Dendritic cell treated with granulocyte-macrophage colony-stimulating factor and Interleukin-4, amounts not matched to agents 40 ng/mL and 50 ng/mL, for 4 days (primary cell): ENCODE data around the gene LTB4R.

ENCODE experiments used
- H3K27ac Mint-ChIP-seq: one replicate; pipeline ENCODE4 v1.8.0; 2022; ENCODE audit warnings: mild to moderate bottlenecking, mixed read lengths
- H3K27me3 Mint-ChIP-seq: one replicate; pipeline ENCODE4 v1.8.0; 2022; ENCODE audit warnings: mild to moderate bottlenecking, mixed read lengths
- H3K36me3 Mint-ChIP-seq: one replicate; pipeline ENCODE4 v1.8.0; 2022; ENCODE audit warnings: low read depth, mixed read lengths
- H3K4me1 Mint-ChIP-seq: one replicate; pipeline ENCODE4 v1.8.0; 2022; ENCODE audit warnings: low read depth, mixed read lengths
- H3K4me3 Mint-ChIP-seq: one replicate; pipeline ENCODE4 v1.8.0; 2022; ENCODE audit warnings: mild to moderate bottlenecking, moderate library complexity, mixed read lengths
- H3K9me3 Mint-ChIP-seq: one replicate; pipeline ENCODE4 v1.8.0; 2022; ENCODE audit warnings: mixed read lengths
- intact Hi-C: fragments of 100-400 bp; cut with micrococcal nuclease; formaldehyde crosslinking; loops from one replicate; pipeline ENCODE4 v1.15.0; 2022

LTB4R gene

GRCh38 chr14:24283796-24284460, 27.4 kb upstream of the LTB4R start:
- intact Hi-C loops: no loop called here
- Mint-ChIP-seq H3K27me3 (no peaks in the 10 kb centered on the region), H3K4me1 (peaks cover 62% of the 10 kb centered on the region), H3K4me3 (no peak overlapping the region), H3K9me3 (no peaks in the 10 kb centered on the region), H3K36me3 (no peaks in the 10 kb centered on the region), H3K27ac (peak overlapping the region; percentile 73)

DNA sequence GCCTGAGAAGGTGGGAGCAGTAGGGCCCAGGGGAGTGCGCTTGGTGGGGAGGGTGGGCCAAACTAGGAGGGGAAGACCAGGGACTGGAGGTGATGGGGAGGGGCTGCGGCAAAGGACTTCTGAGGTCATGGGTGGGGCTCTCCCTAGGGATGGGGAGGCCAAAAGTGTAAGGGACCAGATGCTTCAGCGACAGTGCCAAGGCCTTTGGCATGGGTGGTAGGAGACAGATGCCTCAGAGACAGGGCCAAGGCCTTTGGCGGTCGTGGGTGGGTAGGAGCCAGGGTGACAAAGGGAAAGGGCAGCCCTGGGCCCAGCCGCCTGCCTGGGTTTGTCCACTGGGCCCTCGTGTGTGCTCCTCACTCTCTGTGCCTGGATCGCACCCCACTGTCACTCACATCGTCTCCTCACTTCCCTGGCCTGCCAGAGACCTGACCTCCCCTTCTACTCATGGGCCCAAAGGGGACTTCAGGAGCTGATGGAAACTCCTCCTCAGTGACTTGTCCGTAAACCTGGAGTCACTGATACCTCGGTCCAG, 26.7 kb upstream of the LTB4R start:
- H3K9me3 Mint-ChIP-seq: no peaks in the 10 kb centered on the region
- peaks cover 56% of the 10 kb centered on the region for H3K4me1 Mint-ChIP-seq
- intact Hi-C loops: no loop called here
- peaks cover 6% of the 10 kb centered on the region for H3K36me3 Mint-ChIP-seq
- H3K27me3 Mint-ChIP-seq: no peaks in the 10 kb centered on the region
- H3K4me3 Mint-ChIP-seq: no peak overlapping the region
- peak overlapping the region; percentile 73 for H3K27ac Mint-ChIP-seq

- Mint-ChIP-seq H3K27ac (peak overlapping the region; percentile 73), H3K36me3 (peaks cover 14% of the 10 kb centered on the region), H3K27me3 (no peaks in the 10 kb centered on the region), H3K4me1 (peaks cover 48% of the 10 kb centered on the region), H3K9me3 (no peaks in the 10 kb centered on the region), H3K4me3 (no peak overlapping the region)
- intact Hi-C loops: no loop called here
Measured at GRCh38 chr14:24285351-24285750, 26.0 kb upstream of the LTB4R start.

GRCh38 chr14:24286996-24287395, 24.3 kb upstream of the LTB4R start:
- intact Hi-C loops: no loop called here
- H3K27me3 Mint-ChIP-seq: no peaks in the 10 kb centered on the region
- H3K4me3 Mint-ChIP-seq: no peak overlapping the region
- H3K36me3 Mint-ChIP-seq: peaks cover 30% of the 10 kb centered on the region
- H3K9me3 Mint-ChIP-seq: no peaks in the 10 kb centered on the region
- peak overlapping the region; percentile 23 for H3K27ac Mint-ChIP-seq
- H3K4me1 Mint-ChIP-seq: peaks cover 31% of the 10 kb centered on the region

- Mint-ChIP-seq H3K4me1 (peaks cover 11% of the 10 kb centered on the region), H3K9me3 (no peaks in the 10 kb centered on the region), H3K27me3 (no peaks in the 10 kb centered on the region), H3K27ac (no peak overlapping the region), H3K36me3 (peaks cover 49% of the 10 kb centered on the region), H3K4me3 (no peak overlapping the region)
- intact Hi-C loops: no loop called here
Measured at GRCh38 chr14:24289649-24290280, 21.5 kb upstream of the LTB4R start.

DNA sequence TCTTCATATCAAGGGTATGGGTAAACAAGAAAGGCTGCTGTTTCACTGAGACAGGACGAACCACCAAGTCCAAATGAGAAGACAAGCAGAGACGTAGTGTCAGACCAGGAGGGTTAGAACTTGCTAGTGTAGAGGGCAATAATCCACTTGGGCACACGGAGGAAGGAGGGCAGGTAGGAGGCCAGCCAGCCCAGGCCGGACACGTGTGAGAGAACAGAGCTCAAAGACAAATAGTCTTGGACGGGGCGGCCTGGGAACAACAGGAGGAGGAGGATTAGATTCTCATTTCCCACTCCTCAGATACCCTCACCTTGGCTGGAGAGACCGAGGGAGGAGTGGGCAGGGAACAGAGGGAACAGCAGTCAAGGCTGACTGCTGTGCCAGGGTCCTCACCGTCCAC, 20.6 kb upstream of the LTB4R start:
- H3K36me3 Mint-ChIP-seq: peaks cover 59% of the 10 kb centered on the region
- no peaks in the 10 kb centered on the region for H3K9me3 Mint-ChIP-seq
- intact Hi-C loops: no loop called here
- peak overlapping the region; percentile 8 for H3K27ac Mint-ChIP-seq
- H3K4me1 Mint-ChIP-seq: peaks cover 11% of the 10 kb centered on the region
- H3K4me3 Mint-ChIP-seq: no peak overlapping the region
- H3K27me3 Mint-ChIP-seq: no peaks in the 10 kb centered on the region

DNA sequence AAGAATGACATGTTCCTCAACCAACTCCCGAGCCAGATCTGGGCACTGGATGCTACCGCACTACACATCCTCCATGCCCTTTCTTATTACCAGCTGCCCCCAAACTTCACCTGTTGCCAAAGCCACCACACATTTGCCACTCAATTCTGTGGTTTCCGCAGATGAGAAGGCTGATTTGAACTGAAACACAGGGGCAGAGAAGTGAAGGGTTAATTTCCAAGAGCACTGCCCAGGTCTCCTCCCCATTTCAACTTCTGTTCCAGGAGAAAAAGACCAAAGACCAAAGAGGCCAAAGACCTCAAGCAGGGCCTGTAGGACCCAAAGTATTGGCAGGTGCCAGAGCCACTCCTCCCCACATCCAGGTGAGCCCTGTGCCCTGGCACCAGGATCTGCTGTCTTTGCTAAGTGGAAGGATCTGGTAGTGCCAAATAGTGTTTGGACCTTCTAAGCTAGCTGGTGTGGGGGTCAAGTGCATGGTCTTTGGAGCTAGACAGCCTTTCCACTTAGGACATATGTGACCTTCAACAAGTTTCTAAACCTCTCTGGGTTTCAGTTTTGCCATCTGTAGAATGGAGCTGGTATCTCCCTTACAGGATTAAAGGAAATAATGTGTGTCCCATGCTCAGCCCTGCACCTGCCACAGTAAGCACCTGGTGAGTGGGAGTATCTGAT, 19.7 kb upstream of the LTB4R start:
- H3K36me3 Mint-ChIP-seq: peaks cover 67% of the 10 kb centered on the region

GRCh38 chr14:24292118-24292807, 19.0 kb upstream of the LTB4R start:
- no peaks in the 10 kb centered on the region for H3K9me3 Mint-ChIP-seq
- peaks cover 24% of the 10 kb centered on the region for H3K4me1 Mint-ChIP-seq
- peaks cover 70% of the 10 kb centered on the region for H3K36me3 Mint-ChIP-seq
- H3K4me3 Mint-ChIP-seq: no peak overlapping the region
- H3K27ac Mint-ChIP-seq: no peak overlapping the region
- no peaks in the 10 kb centered on the region for H3K27me3 Mint-ChIP-seq
- intact Hi-C loops: no loop called here

More for the DNA sequence above, 19.7 kb upstream of the LTB4R start:
- intact Hi-C loops: no loop called here
- Mint-ChIP-seq H3K9me3 (no peaks in the 10 kb centered on the region), H3K27me3 (no peaks in the 10 kb centered on the region), H3K27ac (peak overlapping the region; percentile 8), H3K4me3 (no peak overlapping the region), H3K4me1 (peaks cover 18% of the 10 kb centered on the region)

DNA sequence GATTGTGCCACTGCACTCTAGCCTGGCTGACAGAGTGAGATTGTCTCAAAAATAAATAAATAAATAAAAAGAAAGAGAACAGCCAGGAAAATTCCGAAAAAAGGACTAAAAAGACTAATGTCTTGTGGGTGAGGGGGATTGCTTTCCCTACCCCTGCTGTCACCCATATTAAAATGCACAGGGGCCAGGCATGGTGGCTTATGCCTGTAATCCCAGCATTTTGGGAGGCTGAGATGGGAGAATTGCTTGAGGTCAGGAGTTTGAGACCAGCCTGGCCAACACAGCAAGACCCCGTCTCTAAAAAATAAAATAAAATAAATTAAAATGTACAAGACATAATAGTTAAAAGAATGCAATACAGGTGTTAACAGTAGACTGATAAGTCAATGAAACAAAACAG, 17.8 kb upstream of the LTB4R start:
- H3K4me3 Mint-ChIP-seq: no peak overlapping the region
- no peaks in the 10 kb centered on the region for H3K9me3 Mint-ChIP-seq
- H3K27ac Mint-ChIP-seq: no peak overlapping the region
- intact Hi-C loops: no loop called here
- peaks cover 70% of the 10 kb centered on the region for H3K36me3 Mint-ChIP-seq
- H3K27me3 Mint-ChIP-seq: no peaks in the 10 kb centered on the region
- peaks cover 21% of the 10 kb centered on the region for H3K4me1 Mint-ChIP-seq

- Mint-ChIP-seq H3K27ac (peak overlapping the region; percentile 64), H3K36me3 (peaks cover 72% of the 10 kb centered on the region), H3K4me3 (no peak overlapping the region), H3K27me3 (no peaks in the 10 kb centered on the region), H3K9me3 (no peaks in the 10 kb centered on the region), H3K4me1 (peaks cover 38% of the 10 kb centered on the region)
- intact Hi-C loops: loop anchor here (1.0 kb wide), 2 partner anchors 17 to 53 kb away; no protein-coding TSS in a partner anchor
Measured at GRCh38 chr14:24296341-24297157, 14.8 kb upstream of the LTB4R start.

GRCh38 chr14:24297190-24297964, 13.9 kb upstream of the LTB4R start:
- intact Hi-C loops: loop anchor here (1.0 kb wide), 2 partner anchors 18 to 54 kb away; no protein-coding TSS in a partner anchor
- Mint-ChIP-seq H3K36me3 (peaks cover 72% of the 10 kb centered on the region), H3K27ac (peak overlapping the region; percentile 64), H3K9me3 (no peaks in the 10 kb centered on the region), H3K4me3 (peak overlapping the region; percentile 10), H3K4me1 (peaks cover 43% of the 10 kb centered on the region), H3K27me3 (no peaks in the 10 kb centered on the region)

DNA sequence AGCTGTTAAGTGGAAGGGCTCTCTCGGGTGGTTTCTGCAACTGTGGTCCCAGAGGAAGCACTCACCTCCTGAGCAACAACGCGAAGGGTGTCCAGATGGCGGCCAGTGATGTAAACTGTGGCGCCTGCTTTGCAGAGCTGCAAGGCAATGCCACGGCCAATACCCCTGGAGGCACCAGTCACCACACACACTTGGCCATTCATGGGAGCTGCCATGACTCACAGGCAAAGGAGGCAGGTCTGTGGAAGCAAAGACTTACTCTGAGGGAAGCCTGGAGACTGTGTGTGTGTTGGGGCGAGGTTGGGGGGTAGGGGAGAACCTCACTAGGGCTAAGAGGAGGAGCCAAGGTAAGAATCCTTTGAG, 12.4 kb upstream of the LTB4R start:
- intact Hi-C loops: no loop called here
- H3K27me3 Mint-ChIP-seq: no peaks in the 10 kb centered on the region
- peaks cover 79% of the 10 kb centered on the region for H3K36me3 Mint-ChIP-seq
- peak overlapping the region; percentile 88 for H3K4me3 Mint-ChIP-seq
- peak overlapping the region; percentile 88 for H3K27ac Mint-ChIP-seq
- H3K9me3 Mint-ChIP-seq: no peaks in the 10 kb centered on the region
- peaks cover 43% of the 10 kb centered on the region for H3K4me1 Mint-ChIP-seq
